HCT116 (cell line): Measurements from ENCODE around the gene MAP3K5. TPM values are rescaled to one million over a fixed set of nuclear protein-coding genes. Genes with fewer than 3 reads are reported as not detected.

Source experiments
- ATAC-seq: fragments of 200-7000 bp; cut with Tn5 transposase; 2 replicates; pipeline ENCODE4 v1.9.1; 2020; ENCODE audit warnings: mild to moderate bottlenecking, moderate library complexity
- BruUV-seq: library from RNA; stranded (reverse); fragments of 400-500 nt; replicated peaks from 2 replicates; lab custom pipeline; 2021; lab: Mats Ljungman, UMichigan
- CTCF ChIA-PET: fragments of 300-600 bp; sonication (Branson Sonifier 250); formaldehyde crosslinking; loops from one replicate; lab custom pipeline; 2021; ENCODE audit warnings: antibody characterized with exemption; lab: Charles Lee
- POLR2A ChIA-PET: fragments of 300-600, 350-600 bp; sonication (Branson Sonifier 250); formaldehyde crosslinking; loops from one replicate; lab custom pipeline; 2021; ENCODE audit warnings: antibody characterized with exemption; lab: Charles Lee
- RAD21 ChIA-PET, 2 experiments: fragments of 300-600 bp; sonication (Branson Sonifier 250); formaldehyde crosslinking; loops; one replicate each; lab custom pipeline; 2023; ENCODE audit warnings: low total read pairs in 2 of 2; ENCODE audit not compliant: uncharacterized antibody in 2 of 2, unreplicated experiment in 2 of 2, low non-redundant PET in 1 of 2; lab: Charles Lee
- DNase-seq: peaks from one replicate; pipeline ENCODE4 v3.0.0-alpha.2; 2010; ENCODE audit warnings: low read depth, low spot score
- H2AFZ ChIP-seq: fragments of 200-600 bp; shearing (Covaris generic), sonication (generic); 2 replicates; pipeline ENCODE4 v1.6.1; 2017; ENCODE audit warnings: low read depth, mixed run types, mixed read lengths, antibody characterized with exemption, low read length; ENCODE audit not compliant: poor library complexity, severe bottlenecking
- H3K27ac ChIP-seq: 2 replicates; pipeline ENCODE4 v1.5.1; 2012; ENCODE audit warnings: low read depth, low read length
- H3K27me3 ChIP-seq: fragments of 200-600 bp; sonication (generic); 2 replicates; pipeline ENCODE4 v1.6.1; 2016; ENCODE audit warnings: mixed run types, low read length, mixed read lengths; ENCODE audit not compliant: insufficient read depth
- H3K36me3 ChIP-seq, 2 experiments: fragments of 200-500 bp in 1 of 2; fragments of 200-600 bp in 1 of 2; sonication (Bioruptor generic) in 1 of 2; sonication (generic) in 1 of 2; 2 replicates each; pipeline versions ENCODE4 v1.5.1 to v1.6.1; 2014 to 2016; ENCODE audit warnings: low read length in 2 of 2, inconsistent platforms in 1 of 2, mixed read lengths in 1 of 2, mixed run types in 1 of 2; ENCODE audit not compliant: insufficient read depth in 2 of 2, control insufficient read depth in 1 of 2
- H3K4me1 ChIP-seq, 2 experiments: fragments of 200-600 bp in 1 of 2; sonication (generic) in 1 of 2; 2 replicates each; pipeline versions ENCODE4 v1.5.1 to v1.6.1; 2012 to 2017; ENCODE audit warnings: low read length in 2 of 2, inconsistent platforms in 1 of 2, mild to moderate bottlenecking in 1 of 2, mixed read lengths in 1 of 2, mixed run types in 1 of 2, moderate library complexity in 1 of 2; ENCODE audit not compliant: insufficient read depth in 2 of 2, control insufficient read depth in 1 of 2
- H3K4me2 ChIP-seq: fragments of 200-600 bp; sonication (generic); 2 replicates; pipeline ENCODE4 v1.6.1; 2017; ENCODE audit warnings: mixed run types, low read length, mixed read lengths
- H3K4me3 ChIP-seq, 2 experiments: fragments of 200-600 bp in 1 of 2; sonication (generic) in 1 of 2; replicated peaks in 1 of 2; 2 replicates each; pipeline ENCODE4 v1.5.1; 2011 to 2016; ENCODE audit warnings: low read length in 2 of 2, control low read depth in 1 of 2, low read depth in 1 of 2, mild to moderate bottlenecking in 1 of 2, mixed read lengths in 1 of 2, mixed run types in 1 of 2
- H3K79me2 ChIP-seq: fragments of 200-600 bp; sonication (generic); 2 replicates; pipeline ENCODE4 v1.6.1; 2017; ENCODE audit warnings: mild to moderate bottlenecking, mixed run types, low read length, moderate library complexity, mixed read lengths; ENCODE audit not compliant: insufficient read depth
- H3K9ac ChIP-seq: fragments of 200-600 bp; sonication (generic); 2 replicates; pipeline ENCODE4 v1.6.1; 2016; ENCODE audit warnings: low read length, mixed read lengths
- H3K9me2 ChIP-seq: fragments of 200-600 bp; sonication (generic), shearing (Covaris generic); 2 replicates; pipeline ENCODE4 v1.6.1; 2017; ENCODE audit warnings: mixed run types, mild to moderate bottlenecking, moderate library complexity; ENCODE audit not compliant: insufficient read depth
- H3K9me3 ChIP-seq, 2 experiments: fragments of 200-500 bp in 1 of 2; fragments of 200-600 bp in 1 of 2; sonication (Bioruptor generic) in 1 of 2; sonication (generic) in 1 of 2; 2 replicates each; pipeline ENCODE4 v1.6.1; 2014 to 2017; ENCODE audit warnings: low read length in 2 of 2, mixed read lengths in 2 of 2, inconsistent platforms in 1 of 2, low read depth in 1 of 2, mild to moderate bottlenecking in 1 of 2, mixed run types in 1 of 2, moderate library complexity in 1 of 2; ENCODE audit not compliant: control insufficient read depth in 1 of 2, insufficient read depth in 1 of 2
- H4K20me1 ChIP-seq: fragments of 200-600 bp; sonication (generic), shearing (Covaris generic); 2 replicates; pipeline ENCODE4 v1.6.1; 2017; ENCODE audit warnings: mixed run types, mild to moderate bottlenecking, moderate library complexity; ENCODE audit not compliant: insufficient read depth
- ATF3 ChIP-seq: IDR thresholded peaks from 2 replicates; pipeline ENCODE4 v1.6.1; 2012
- CEBPB ChIP-seq: IDR thresholded peaks from 2 replicates; pipeline ENCODE4 v1.6.1; 2012; ENCODE audit warnings: low read depth
- ELF1 ChIP-seq: IDR thresholded peaks from 2 replicates; pipeline ENCODE4 v1.6.1; 2012; ENCODE audit warnings: low read depth, borderline replicate concordance
- EZH2 ChIP-seq: fragments of 200-600 bp; sonication (generic); IDR thresholded peaks from 2 replicates; pipeline ENCODE4 v1.6.1; 2017; ENCODE audit warnings: antibody characterized with exemption, mixed run types
- JUND ChIP-seq: IDR thresholded peaks from 2 replicates; pipeline ENCODE4 v1.6.1; 2012
- POLR2A ChIP-seq: IDR thresholded peaks from 2 replicates; pipeline ENCODE4 v1.7.0; 2011; ENCODE audit warnings: borderline replicate concordance; ENCODE audit not compliant: insufficient read depth, insufficient read length; ENCODE audit errors: extremely low read depth
- POLR2AphosphoS5 ChIP-seq: IDR thresholded peaks from 2 replicates; pipeline ENCODE4 v1.6.1; 2011; ENCODE audit warnings: mild to moderate bottlenecking, low read depth, low read length, moderate library complexity
- REST ChIP-seq: IDR thresholded peaks from 2 replicates; pipeline ENCODE4 v1.6.1; 2012; ENCODE audit warnings: low read depth
- SIN3A ChIP-seq: IDR thresholded peaks from 2 replicates; pipeline ENCODE4 v1.6.1; 2012; ENCODE audit warnings: low read depth
- ZBTB33 ChIP-seq: IDR thresholded peaks from 2 replicates; pipeline ENCODE4 v1.6.1; 2011; ENCODE audit warnings: mild to moderate bottlenecking, low read length, moderate library complexity; ENCODE audit not compliant: insufficient replicate concordance; ENCODE audit errors: extremely low read depth
- ZFX ChIP-seq: fragments of 450-650 bp; IDR thresholded peaks from 2 replicates; pipeline ENCODE4 v1.6.1; 2017
- ZNF274 ChIP-seq: fragments of 200-500 bp; sonication (Bioruptor generic); IDR thresholded peaks from 2 replicates; pipeline ENCODE4 v1.6.1; 2014; ENCODE audit warnings: mild to moderate bottlenecking, low read depth, low read length, inconsistent platforms
- intact Hi-C: fragments of 100-400 bp; cut with micrococcal nuclease; formaldehyde crosslinking; loops from 2 replicates; pipeline ENCODE4 v1.10.0; 2022
- total RNA-seq: library from RNA; stranded (reverse); gene quantifications from one replicate; pipeline ENCODE4 v1.2.1, GENCODE V29; 2021; ENCODE audit not compliant: unreplicated experiment
- TF ChIP-seq, protein P1 (sequence below), 3 experiments: fragments of 200-600 bp in 1 of 3; sonication (generic) in 1 of 3; IDR thresholded peaks in 2 of 3; conservative IDR thresholded peaks in 1 of 3; 2 replicates each; pipeline ENCODE4 v1.5.1; 2012 to 2017; ENCODE audit warnings: low read depth in 2 of 3, low read length in 2 of 3, antibody characterized with exemption in 1 of 3, borderline replicate concordance in 1 of 3, control low read depth in 1 of 3, mild to moderate bottlenecking in 1 of 3, mixed read lengths in 1 of 3, mixed run types in 1 of 3, moderate library complexity in 1 of 3; ENCODE audit not compliant: insufficient read depth in 1 of 3
- TF ChIP-seq, protein P2 (sequence below): IDR thresholded peaks from 2 replicates; pipeline ENCODE4 v1.6.1; 2012

Gene MAP3K5
- total RNA-seq, 1 experiment from 2014 or later: 11.8 TPM

- Histone ChIP-seq H3K4me2 (no peak overlapping the region), H3K9ac (no peak overlapping the region), H3K79me2 (no peaks in the 10 kb centered on the region), H3K27me3 (no peaks in the 10 kb centered on the region), H2AFZ (no peak overlapping the region), H3K36me3 (no peaks in the 10 kb centered on the region; a peak in 1 of 4 replicates), H3K9me3 (no peaks in the 10 kb centered on the region), H3K4me3 (no peak overlapping the region), H3K27ac (no peak overlapping the region), H4K20me1 (no peaks in the 10 kb centered on the region), H3K9me2 (no peaks in the 10 kb centered on the region), H3K4me1 (no peaks in the 10 kb centered on the region)
- CTCF ChIA-PET: interaction anchor here (1.4 kb wide), 1 partner anchor 8 kb away, joined by 4 read pairs; no protein-coding TSS in a partner anchor
- intact Hi-C loops: no loop called here
- BruUV-seq: no TSS peak
- RAD21 ChIA-PET: no interaction called here
- DNase-seq (no peak), ATAC-seq (no peak)
- TF ChIP-seq ZFX (no peak), REST (no peak), CEBPB (no peak), SIN3A (no peak), POLR2A (no peak), ZNF274 (no peak), EZH2 (no peak), ATF3 (no peak), POLR2AphosphoS5 (no peak), JUND (no peak), ELF1 (no peak), ZBTB33 (no peak)
- TF ChIP-seq, protein P1, sequence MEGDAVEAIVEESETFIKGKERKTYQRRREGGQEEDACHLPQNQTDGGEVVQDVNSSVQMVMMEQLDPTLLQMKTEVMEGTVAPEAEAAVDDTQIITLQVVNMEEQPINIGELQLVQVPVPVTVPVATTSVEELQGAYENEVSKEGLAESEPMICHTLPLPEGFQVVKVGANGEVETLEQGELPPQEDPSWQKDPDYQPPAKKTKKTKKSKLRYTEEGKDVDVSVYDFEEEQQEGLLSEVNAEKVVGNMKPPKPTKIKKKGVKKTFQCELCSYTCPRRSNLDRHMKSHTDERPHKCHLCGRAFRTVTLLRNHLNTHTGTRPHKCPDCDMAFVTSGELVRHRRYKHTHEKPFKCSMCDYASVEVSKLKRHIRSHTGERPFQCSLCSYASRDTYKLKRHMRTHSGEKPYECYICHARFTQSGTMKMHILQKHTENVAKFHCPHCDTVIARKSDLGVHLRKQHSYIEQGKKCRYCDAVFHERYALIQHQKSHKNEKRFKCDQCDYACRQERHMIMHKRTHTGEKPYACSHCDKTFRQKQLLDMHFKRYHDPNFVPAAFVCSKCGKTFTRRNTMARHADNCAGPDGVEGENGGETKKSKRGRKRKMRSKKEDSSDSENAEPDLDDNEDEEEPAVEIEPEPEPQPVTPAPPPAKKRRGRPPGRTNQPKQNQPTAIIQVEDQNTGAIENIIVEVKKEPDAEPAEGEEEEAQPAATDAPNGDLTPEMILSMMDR (IDR thresholded peaks at IDR 0.05 in 2 of 3, conservative IDR thresholded peaks at IDR 0.05 in 1 of 3; ENCODE audit: borderline replicate concordance in 1 of 3, insufficient read depth in 1 of 3, low read depth in 2 of 3, low read length in 2 of 3): no peak
- TF ChIP-seq, protein P2, sequence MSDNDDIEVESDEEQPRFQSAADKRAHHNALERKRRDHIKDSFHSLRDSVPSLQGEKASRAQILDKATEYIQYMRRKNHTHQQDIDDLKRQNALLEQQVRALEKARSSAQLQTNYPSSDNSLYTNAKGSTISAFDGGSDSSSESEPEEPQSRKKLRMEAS: no peak
- POLR2A ChIA-PET: no interaction called here
These were observed 140.3 kb downstream of the MAP3K5 start for GRCh38 chr6:136651982-136652381.
